HepG2 (cell line): ENCODE data around the gene ABI3. TPM values are rescaled to one million over a fixed set of nuclear protein-coding genes. Genes with fewer than 3 reads are reported as not detected.
"Not testable (repeated sequence)": the region's sequence is repeated elsewhere in the genome, so short reads cannot be mapped to it uniquely, and the experiment has no call there.

ENCODE experiments used
- ATAC-seq: fragments of 200-7000 bp; cut with Tn5 transposase; 3 replicates; pipeline ENCODE4 v1.9.1; 2020; ENCODE audit warnings: mild to moderate bottlenecking, moderate library complexity
- BruUV-seq: library from RNA; stranded (reverse); fragments of 400-500 nt; replicated peaks from 2 replicates; lab custom pipeline; 2021; lab: Mats Ljungman, UMichigan
- CTCF ChIA-PET: fragments of 300-600 bp; formaldehyde crosslinking; extraction: SDS; loops from one replicate; lab custom pipeline; 2021; ENCODE audit warnings: low total read pairs, inconsistent platforms, low intra/inter-chr PET ratio; lab: Yijun Ruan, JAX
- POLR2A ChIA-PET: fragments of 350-600 bp; sonication (Branson Sonifier 250); formaldehyde crosslinking; loops from one replicate; lab custom pipeline; 2020; ENCODE audit warnings: antibody characterized with exemption, inconsistent platforms; lab: Yijun Ruan, JAX
- DNase-seq: peaks from one replicate; pipeline ENCODE4 v3.0.0-alpha.2; 2015; ENCODE audit warnings: low spot score
- FAIRE-seq: peaks from 3 replicates; lab custom pipeline; 2011; peaks lifted over from hg19 to GRCh38; lab: Jason Lieb, UNC
- H2AFZ ChIP-seq: one replicate; pipeline ENCODE4 v1.6.1; 2011; ENCODE audit warnings: low read length, inconsistent platforms
- H3K27ac ChIP-seq: fragments of 300-600 bp; 3 replicates; pipeline ENCODE4 v1.8.0; 2011; ENCODE audit warnings: mixed run types, mild to moderate bottlenecking, mixed read lengths, low read length, inconsistent platforms; ENCODE audit not compliant: insufficient read depth; ENCODE audit errors: extremely low read length
- H3K27me3 ChIP-seq, 2 experiments: fragments of 200-600 bp in 1 of 2; 2 replicates in 1 of 2; 3 replicates in 1 of 2; pipeline versions ENCODE4 v1.6.0 to v1.8.0; 2011; ENCODE audit warnings: low read length in 2 of 2, mild to moderate bottlenecking in 2 of 2, moderate library complexity in 2 of 2, inconsistent platforms in 1 of 2; ENCODE audit not compliant: insufficient read depth in 2 of 2, control insufficient read depth in 1 of 2
- H3K36me3 ChIP-seq, 2 experiments: fragments of 200-600 bp in 1 of 2; replicated peaks in 1 of 2; 2 replicates in 1 of 2; 3 replicates in 1 of 2; pipeline versions ENCODE4 v1.5.1 to v1.8.0; 2011; ENCODE audit warnings: low read length in 2 of 2, inconsistent platforms in 1 of 2; ENCODE audit not compliant: insufficient read depth in 2 of 2, control insufficient read depth in 1 of 2
- H3K4me1 ChIP-seq: 2 replicates; pipeline ENCODE4 v1.5.1; 2012; ENCODE audit warnings: low read length, inconsistent platforms; ENCODE audit not compliant: insufficient read depth
- H3K4me2 ChIP-seq: 2 replicates; pipeline ENCODE4 v1.6.0; 2011; ENCODE audit warnings: low read depth, low read length, inconsistent platforms
- H3K4me3 ChIP-seq, 3 experiments: fragments of 200-600 bp in 1 of 3; sonication (generic), shearing (Covaris generic) in 1 of 3; replicated peaks in 1 of 3; 2 replicates each; pipeline ENCODE4 v1.5.1; 2011 to 2016; ENCODE audit warnings: low read length in 3 of 3, inconsistent platforms in 2 of 3, low read depth in 2 of 3, mild to moderate bottlenecking in 2 of 3, control low read depth in 1 of 3, mixed read lengths in 1 of 3; ENCODE audit not compliant: insufficient read depth in 1 of 3
- H3K79me2 ChIP-seq: one replicate; pipeline ENCODE4 v1.6.1; 2011; ENCODE audit warnings: low read length, inconsistent platforms; ENCODE audit not compliant: insufficient read depth
- H3K9ac ChIP-seq: 2 replicates; pipeline ENCODE4 v1.6.0; 2011; ENCODE audit warnings: mild to moderate bottlenecking, low read depth, low read length, inconsistent platforms; ENCODE audit not compliant: insufficient read depth
- H3K9me3 ChIP-seq: 2 replicates; pipeline ENCODE4 v1.5.1; 2012; ENCODE audit warnings: mild to moderate bottlenecking, low read length
- H4K20me1 ChIP-seq: 2 replicates; pipeline ENCODE4 v1.6.0; 2011; ENCODE audit warnings: inconsistent platforms, mild to moderate bottlenecking, low read length, moderate library complexity; ENCODE audit not compliant: insufficient read depth
- NONO ChIP-seq, 2 experiments: fragments of 450-650 bp in 1 of 2; sonication (generic) in 1 of 2; formaldehyde crosslinking in 1 of 2; IDR thresholded peaks in 1 of 2; conservative IDR thresholded peaks in 1 of 2; 2 replicates each; pipeline versions ENCODE4 v1.6.1 to v1.8.0; 2017 to 2022; ENCODE audit warnings: mild to moderate bottlenecking in 1 of 2, missing genetic modification reagents in 1 of 2, moderate library complexity in 1 of 2
- ZGPAT ChIP-seq: IDR thresholded peaks from 2 replicates; pipeline ENCODE4 v1.6.1; 2016; ENCODE audit warnings: mild to moderate bottlenecking
- ZNF367 ChIP-seq: sonication (generic); formaldehyde crosslinking; IDR thresholded peaks from 2 replicates; pipeline ENCODE4 v1.4.0; 2020; ENCODE audit warnings: missing genetic modification reagents, borderline replicate concordance
- ZNF7 ChIP-seq: IDR thresholded peaks from 2 replicates; pipeline ENCODE4 v1.6.1; 2016; ENCODE audit warnings: missing biosample characterization, missing genetic modification reagents
- WGBS: methylation state at CpG from one replicate; pipeline ENCODE4 v1.1.6; 2017; ENCODE audit warnings: low lambda C conversion rate; 5-methylcytosine and 5-hydroxymethylcytosine counted together
- in situ Hi-C: cut with HindIII; loops from 2 replicates; pipeline ENCODE4 v1.10.0; 2017; ENCODE audit warnings: low pct_unique_long_range_greater_than_20kb; ENCODE audit not compliant: extremely low pct_ligation_motif_present
- intact Hi-C: fragments of 100-400 bp; cut with micrococcal nuclease; formaldehyde crosslinking; loops from one replicate; pipeline ENCODE4 v1.10.0; 2022; ENCODE audit not compliant: unreplicated experiment
- polyA plus RNA-seq, 8 experiments: library from polyadenylated mRNA; depleted of rRNA in 3 of 8; stranded (reverse) in 7 of 8; unstranded in 1 of 8; fragments of >200 nt; fragmentation: Illumina TruSeq in 4 of 8; extraction: Trizol in 4 of 8; gene quantifications; 2 replicates each; pipeline versions ENCODE4 v1.2.1 to v1.2.3, GENCODE V29; 2011 to 2016; ENCODE audit warnings: low read depth in 4 of 8, missing spikeins in 1 of 8, mixed read lengths in 1 of 8; ENCODE audit not compliant: insufficient read depth in 1 of 8
- total RNA-seq, 5 experiments: library from RNA; depleted of rRNA; stranded (reverse); fragments of >200 nt; fragmentation: Illumina TruSeq; extraction: Trizol; gene quantifications; 2 replicates each; pipeline ENCODE4 v1.2.3, GENCODE V29; 2016; ENCODE audit warnings: low read depth in 1 of 5

The ABI3 gene
- total and polyA plus RNA-seq, 2 of the 13 experiments (the other 11 are each of a cell fraction or from before 2014, with no cell fraction given): not detected

- ATAC-seq, H3K27ac ChIP-seq, H4K20me1 ChIP-seq, H3K9ac ChIP-seq, H3K79me2 ChIP-seq, intact Hi-C loops, DNase-seq, H3K4me3 ChIP-seq, POLR2A ChIA-PET, H3K9me3 ChIP-seq, H3K36me3 ChIP-seq, FAIRE-seq, H2AFZ ChIP-seq, CTCF ChIA-PET, in situ Hi-C loops, BruUV-seq, H3K4me2 ChIP-seq: not testable (repeated sequence)
- Histone ChIP-seq H3K4me1 (peaks cover 13% of the 10 kb centered on the region), H3K27me3 (peaks cover 2 to 25% of the 10 kb centered on the region in 2 experiments; a peak in 4 of 5 replicates)
- WGBS: 84% methylated on average over 9 of the region's 9 CpGs
Measured at GRCh38 chr17:49261540-49261939, 51.0 kb downstream of the ABI3 start.

GRCh38 chr17:49266233-49266632 is 55.7 kb downstream of the ABI3 start:
- ATAC-seq (no peak), FAIRE-seq (no peak), DNase-seq (no peak)
- WGBS: 45% methylated on average over 2 of the region's 2 CpGs
- Histone ChIP-seq H3K79me2 (no peaks in the 10 kb centered on the region), H3K27ac (no peak overlapping the region), H3K36me3 (no peaks in the 10 kb centered on the region), H3K27me3 (peaks cover 0 to 4% of the 10 kb centered on the region in 2 experiments; a peak in 2 of 5 replicates), H4K20me1 (no peaks in the 10 kb centered on the region), H3K4me2 (no peak overlapping the region), H3K9ac (no peak overlapping the region), H3K4me3 (no peak overlapping the region), H2AFZ (no peak overlapping the region), H3K9me3 (no peaks in the 10 kb centered on the region), H3K4me1 (no peaks in the 10 kb centered on the region)
- ChIA-PET CTCF (no interaction called here), POLR2A (no interaction called here)
- in situ Hi-C loops (no loop called here), intact Hi-C loops (no loop called here)
- no TSS peak for BruUV-seq
- TF ChIP-seq ZNF367 (CRISPR knock-in tag) (no peak), ZGPAT (CRISPR knock-in tag) (no peak), NONO (IDR thresholded peaks at IDR 0.05) (no peak), NONO (CRISPR knock-in tag; conservative IDR thresholded peaks at IDR 0.05) (no peak), ZNF7 (CRISPR knock-in tag) (no peak)
